COLO668 (cell line): Measurements from ENCODE around the gene UBASH3B.

Experiments
- DNase-seq: peaks from one replicate; lab custom pipeline; 2025; ENCODE audit not compliant: unreplicated experiment; lab: John Stamatoyannopoulos, UW

The UBASH3B gene

GRCh38 chr11:122780296-122780949 lies 124.9 kb downstream of the UBASH3B start:
- DNase-seq: no peak

- peak; percentile 53 for DNase-seq
Observed at GRCh38 chr11:122781378-122782195, 126.1 kb downstream of the UBASH3B start.

- DNase-seq: no peak
Observed at GRCh38 chr11:122782222-122782621, 126.7 kb downstream of the UBASH3B start.

- no peak for DNase-seq
Observed at GRCh38 chr11:122784325-122784955, 128.9 kb downstream of the UBASH3B start.

- no peak for DNase-seq
Observed at GRCh38 chr11:122785031-122785541, 129.6 kb downstream of the UBASH3B start.

GRCh38 chr11:122786896-122787295 lies 131.4 kb downstream of the UBASH3B start:
- no peak for DNase-seq

GRCh38 chr11:122788781-122789535 lies 133.4 kb downstream of the UBASH3B start:
- DNase-seq: no peak

- no peak for DNase-seq
Observed at GRCh38 chr11:122789907-122790306, 134.4 kb downstream of the UBASH3B start.

GRCh38 chr11:122791411-122791810 lies 135.9 kb downstream of the UBASH3B start:
- no peak for DNase-seq

GRCh38 chr11:122791836-122792235 lies 136.3 kb downstream of the UBASH3B start:
- DNase-seq: no peak

- DNase-seq: no peak
Observed at GRCh38 chr11:122793515-122793914, 138.0 kb downstream of the UBASH3B start.

- no peak for DNase-seq
Observed at GRCh38 chr11:122795307-122795706, 139.8 kb downstream of the UBASH3B start.

GRCh38 chr11:122796128-122796717 lies 140.7 kb downstream of the UBASH3B start:
- peak; percentile 7 for DNase-seq

- DNase-seq: no peak
Observed at GRCh38 chr11:122797651-122798050, 142.1 kb downstream of the UBASH3B start.

GRCh38 chr11:122799406-122800105 lies 144.0 kb downstream of the UBASH3B start:
- no peak for DNase-seq

GRCh38 chr11:122802876-122803275 lies 147.4 kb downstream of the UBASH3B start:
- DNase-seq: no peak

GRCh38 chr11:122803306-122803705 lies 147.8 kb downstream of the UBASH3B start:
- no peak for DNase-seq

GRCh38 chr11:122803716-122804115 lies 148.2 kb downstream of the UBASH3B start:
- DNase-seq: no peak

- no peak for DNase-seq
Observed at GRCh38 chr11:122804161-122804560, 148.6 kb downstream of the UBASH3B start.

- no peak for DNase-seq
Observed at GRCh38 chr11:122804796-122805195, 149.3 kb downstream of the UBASH3B start.
